ENCODE data around the gene NOBOX.
"Not testable (repeated sequence)": the region's sequence is repeated elsewhere in the genome, so short reads cannot be mapped to it uniquely, and the experiment has no call there.

The NOBOX gene

DNA sequence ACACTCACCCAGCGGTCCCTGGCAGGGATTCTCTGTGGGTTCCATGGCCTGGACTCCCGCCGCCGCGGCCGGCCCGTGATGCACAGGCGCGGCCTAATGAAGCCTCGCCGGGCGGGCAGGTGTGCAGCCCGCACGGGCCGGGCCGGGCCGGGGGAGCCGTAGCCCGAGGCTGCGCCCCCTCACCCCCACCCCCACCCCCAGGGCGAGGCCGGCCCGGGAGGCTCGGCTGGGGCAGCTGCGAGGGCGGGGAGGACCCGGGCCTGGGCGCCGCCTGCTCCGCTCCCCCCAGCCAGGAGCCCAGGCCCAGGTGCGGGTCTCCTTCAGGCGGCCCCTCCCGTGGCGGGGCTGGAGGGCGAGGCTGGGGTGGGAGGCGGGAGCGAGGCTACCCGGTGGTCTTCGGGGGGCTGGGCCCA lies at the start of gene NOBOX:
NOBOX (minus strand) TSS at position 45 of the 413 bp plus-strand sequence.
- no peak for DNase-seq

DNA sequence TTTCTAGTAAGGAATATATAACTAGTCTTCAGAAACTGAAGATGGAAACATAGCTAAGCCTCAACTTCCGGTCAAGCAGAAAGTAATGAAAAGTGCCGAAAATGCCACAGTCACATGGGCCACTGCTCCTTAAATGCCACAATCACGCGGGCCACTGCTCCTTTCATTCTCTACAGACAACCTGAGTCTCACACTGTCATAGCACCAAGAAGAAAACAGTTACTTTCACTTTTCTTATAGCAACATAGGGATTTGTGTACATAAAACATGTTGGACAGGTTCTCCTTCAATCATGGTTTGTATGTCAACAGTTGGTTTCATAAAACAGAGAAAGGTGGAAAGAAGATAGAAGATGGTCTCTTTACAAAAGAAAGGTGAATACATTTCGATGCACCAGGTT lies 48.6 kb upstream of the NOBOX start:
- DNase-seq, result no peak

- no peak for DNase-seq
Measured at GRCh38 chr7:144445590-144445989, 42.1 kb upstream of the NOBOX start.

DNA sequence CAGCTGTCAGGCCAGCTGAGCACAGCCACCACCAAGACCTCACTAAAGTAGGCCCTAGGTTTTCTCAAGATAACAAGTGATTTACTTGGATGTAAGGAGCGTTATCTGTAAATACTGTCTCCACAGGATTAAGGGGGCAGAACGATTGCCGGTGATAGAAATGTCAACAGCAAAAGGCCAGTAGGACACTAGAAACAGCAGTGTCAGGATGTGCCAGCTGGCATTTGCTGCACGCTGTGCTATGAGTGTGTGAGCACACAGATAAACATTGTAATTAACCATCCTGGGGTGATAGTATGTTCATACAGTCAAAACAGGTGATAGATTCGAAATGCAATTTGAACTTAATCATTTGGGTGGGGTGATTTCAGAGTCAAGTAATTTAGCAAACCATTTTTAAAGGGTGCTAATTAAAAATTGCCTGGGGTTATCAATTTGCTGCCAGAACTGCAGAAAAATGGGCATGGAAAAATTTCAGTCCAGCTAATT lies 36.3 kb upstream of the NOBOX start:
- peak; percentile 61 for DNase-seq

GRCh38 chr7:144438759-144439158 lies 35.3 kb upstream of the NOBOX start:
- no peak for DNase-seq

DNA sequence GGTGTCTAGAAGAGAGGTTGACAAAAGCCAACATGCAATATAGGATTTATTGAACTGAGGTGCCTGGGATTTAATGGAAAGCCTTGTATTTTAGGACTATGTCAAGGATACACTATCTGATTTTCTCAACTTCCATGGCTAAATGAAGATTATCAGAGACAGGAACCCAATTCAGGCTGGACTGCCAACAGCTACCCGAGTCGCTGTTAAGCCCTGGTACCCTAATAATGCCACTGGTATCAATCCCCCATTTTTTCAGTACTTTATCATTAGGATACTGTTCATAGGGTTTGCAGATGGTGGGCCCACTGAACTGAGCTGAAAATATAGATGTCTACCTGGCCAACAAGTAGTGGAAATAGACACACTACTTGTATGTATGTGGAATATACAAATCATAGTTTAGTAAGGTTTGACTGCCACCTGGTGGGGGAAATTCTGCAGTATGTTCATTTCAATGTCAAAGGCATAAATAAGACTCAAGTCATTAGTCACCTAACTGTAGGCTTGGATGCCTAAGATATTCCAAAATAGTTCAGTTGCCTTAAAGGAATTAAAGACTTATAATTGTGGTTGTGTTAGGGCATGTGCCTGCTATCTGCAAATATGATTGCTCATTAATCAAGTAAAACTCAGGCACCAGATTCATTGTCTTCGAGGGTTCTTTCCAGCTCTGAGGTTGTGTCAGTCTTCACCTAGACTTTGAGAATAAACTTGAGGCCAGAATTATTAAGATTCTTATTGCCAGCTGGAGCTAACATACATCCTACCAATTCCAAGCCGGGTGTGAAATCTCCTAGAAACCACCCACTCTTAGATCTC lies 34.1 kb upstream of the NOBOX start:
- DNase-seq, result peak; percentile 50

GRCh38 chr7:144436500-144436899 lies 33.0 kb upstream of the NOBOX start:
- no peak for DNase-seq

- DNase-seq, result no peak
Measured at GRCh38 chr7:144428431-144428830, 24.9 kb upstream of the NOBOX start.

DNA sequence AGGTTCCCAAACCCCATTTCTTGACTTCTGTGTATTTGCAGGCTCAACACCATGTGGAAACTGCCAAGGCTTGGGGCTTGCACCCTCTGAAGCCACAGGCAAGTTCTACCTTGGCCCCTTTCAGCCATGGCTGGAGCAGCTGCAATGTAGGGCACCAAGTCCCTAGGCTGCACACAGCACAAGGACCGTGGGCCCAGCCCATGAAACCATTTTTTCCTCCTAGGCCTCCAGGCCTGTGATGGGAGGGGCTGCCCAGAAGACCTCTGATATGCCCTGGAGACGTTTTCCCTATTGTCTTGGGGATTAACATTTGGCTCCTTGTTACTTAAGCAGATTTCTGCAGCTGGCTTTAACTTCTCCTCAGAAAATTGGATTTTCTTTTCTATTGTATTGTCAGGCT lies 24.0 kb upstream of the NOBOX start:
- DNase-seq, result not testable (repeated sequence)

DNA sequence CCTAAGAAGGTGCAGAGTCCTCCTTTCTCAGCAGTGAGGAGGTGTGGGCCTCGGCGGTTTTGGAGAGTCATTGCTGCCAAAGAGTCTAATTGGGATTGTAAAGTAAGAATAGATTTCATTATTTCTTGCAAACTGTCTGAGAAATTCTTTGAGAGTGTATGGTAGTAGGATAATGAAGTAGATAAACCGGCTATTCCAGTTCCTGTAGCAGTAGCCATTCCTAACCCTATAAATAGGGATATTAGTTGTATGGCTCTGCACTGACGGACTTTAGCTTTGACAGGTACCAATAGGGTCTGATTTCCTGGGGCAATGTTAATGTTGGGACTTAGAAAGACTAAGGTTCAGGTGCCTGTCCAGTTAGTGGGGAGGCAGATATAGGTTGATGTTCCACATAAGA lies 15.4 kb upstream of the NOBOX start:
- DNase-seq, result not testable (repeated sequence)

DNA sequence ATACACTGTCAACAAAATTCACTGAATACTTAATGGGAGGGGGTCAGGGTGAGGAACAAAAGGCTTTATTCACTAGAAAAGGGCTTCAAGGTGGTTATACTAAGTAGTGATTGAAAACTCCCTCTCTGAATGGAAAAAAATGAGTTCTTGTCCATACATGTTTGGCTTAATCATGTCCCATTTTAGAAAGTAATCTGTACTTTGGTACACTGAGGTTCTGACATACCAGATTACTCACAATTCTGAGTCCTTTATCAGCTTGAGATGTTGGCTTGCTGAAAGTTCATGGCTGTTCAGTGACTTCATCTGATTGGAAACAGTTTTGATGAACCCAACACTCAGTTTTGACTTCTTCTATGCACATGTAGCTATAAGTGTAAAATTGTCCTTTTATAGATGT lies 12.8 kb upstream of the NOBOX start:
- DNase-seq, result no peak

DNA sequence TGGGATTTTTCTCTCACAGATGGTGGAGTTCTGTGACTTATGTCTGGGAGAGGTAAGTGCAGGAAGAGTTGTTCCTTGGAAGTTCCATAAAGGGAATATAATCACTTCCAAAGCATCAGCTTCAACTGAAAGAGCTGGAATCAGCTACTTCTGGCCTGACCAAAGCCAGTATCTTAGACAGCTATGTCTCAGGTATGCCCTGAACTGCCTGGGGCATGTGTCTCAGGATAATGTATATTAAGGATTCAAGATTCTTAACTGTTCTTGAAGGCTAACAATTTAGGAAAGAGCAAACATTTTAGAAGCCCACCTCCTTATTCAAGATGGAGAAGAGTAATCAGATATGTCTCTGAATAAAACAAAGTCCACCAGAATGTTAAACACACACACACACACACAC lies 12.4 kb upstream of the NOBOX start:
- no peak for DNase-seq

- DNase-seq, result no peak
Measured at GRCh38 chr7:144414815-144415214, 11.3 kb upstream of the NOBOX start.

DNA sequence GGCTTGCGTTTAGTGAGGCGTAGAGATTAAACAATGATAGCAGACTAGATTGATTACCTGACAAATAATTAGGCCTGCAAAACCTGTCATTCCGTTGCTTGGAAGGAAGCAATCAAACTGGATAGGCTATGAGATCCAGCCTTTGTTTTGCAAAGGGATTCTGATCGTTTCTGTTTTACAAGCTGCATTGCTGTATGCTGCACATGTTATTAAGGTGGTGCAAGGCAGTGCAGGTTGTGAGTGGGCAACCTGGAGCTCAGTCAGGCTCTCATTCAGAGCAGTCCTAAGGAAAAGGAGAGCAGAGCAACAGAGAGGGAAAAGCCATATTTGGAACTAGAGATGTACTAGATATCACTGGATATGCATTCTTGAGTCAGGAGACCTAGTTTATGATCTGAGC lies 6.9 kb upstream of the NOBOX start:
- DNase-seq, result no peak

DNA sequence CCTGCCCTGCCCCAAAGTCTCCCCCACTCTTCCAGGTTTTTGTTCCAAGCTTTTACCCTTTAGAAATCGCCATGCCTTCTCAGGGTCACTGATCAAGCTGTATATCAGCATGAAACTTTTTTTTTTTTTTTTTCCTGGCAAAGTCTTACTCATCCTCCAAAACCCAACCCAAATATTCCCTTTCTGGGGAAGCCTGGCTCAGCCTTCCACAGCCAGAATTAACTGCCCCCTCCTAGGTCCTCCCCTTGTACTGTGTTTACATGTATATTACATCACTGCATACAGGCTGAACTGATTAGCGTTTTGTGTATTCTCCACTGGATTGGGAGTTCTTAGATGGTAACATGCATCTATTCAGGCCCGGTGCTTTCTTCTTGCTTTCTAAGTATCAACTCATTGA lies 4.6 kb upstream of the NOBOX start:
- DNase-seq, result no peak

- peak; percentile 2 for DNase-seq
Measured at GRCh38 chr7:144407266-144407931, 3.9 kb upstream of the NOBOX start.

- DNase-seq, result no peak
Measured at GRCh38 chr7:144404946-144405345, 1.5 kb upstream of the NOBOX start.

DNA sequence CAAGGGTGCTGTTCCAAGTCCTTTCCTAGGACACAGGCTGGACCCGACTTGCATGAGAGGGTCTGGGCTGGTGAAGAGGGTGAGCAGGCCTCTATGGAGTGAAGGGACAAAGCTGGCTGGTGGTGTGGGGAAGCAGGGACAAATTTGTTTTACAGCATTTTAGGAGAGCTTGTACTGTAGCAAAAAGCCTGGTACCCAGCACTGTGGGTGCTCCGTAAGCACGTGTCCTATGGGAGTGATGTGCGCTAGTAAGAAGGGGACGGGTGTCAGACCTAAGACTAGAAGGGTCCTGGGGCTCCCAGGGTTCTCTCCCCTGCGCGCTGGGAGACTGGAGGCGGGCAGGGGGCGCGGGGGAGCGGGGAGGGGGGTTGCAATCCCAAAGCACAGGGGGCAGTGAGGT lies 391 bp downstream of the NOBOX start:
- DNase-seq, result no peak

GRCh38 chr7:144401490-144401889 lies 2.0 kb downstream of the NOBOX start:
- no peak for DNase-seq

DNA sequence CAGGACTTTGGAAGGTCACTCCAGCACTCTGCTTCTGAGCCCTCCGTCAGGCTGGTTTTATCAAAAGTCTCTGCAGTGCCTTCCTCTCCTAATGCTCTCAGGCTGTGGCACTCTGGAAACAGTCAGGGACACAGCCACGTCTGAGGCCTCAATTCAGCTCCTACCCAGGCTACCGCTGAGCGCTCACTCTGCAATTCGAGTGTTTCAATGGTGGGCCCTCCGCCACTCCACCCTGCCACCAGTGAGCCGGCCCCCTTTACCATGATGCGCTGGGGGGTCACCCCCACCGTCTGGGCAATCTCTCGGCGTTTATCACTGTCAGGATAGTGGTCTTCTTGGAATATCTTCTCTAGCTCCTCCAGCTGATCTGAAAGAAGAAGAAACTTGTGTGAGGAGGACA lies 3.5 kb downstream of the NOBOX start:
- no peak for DNase-seq

DNA sequence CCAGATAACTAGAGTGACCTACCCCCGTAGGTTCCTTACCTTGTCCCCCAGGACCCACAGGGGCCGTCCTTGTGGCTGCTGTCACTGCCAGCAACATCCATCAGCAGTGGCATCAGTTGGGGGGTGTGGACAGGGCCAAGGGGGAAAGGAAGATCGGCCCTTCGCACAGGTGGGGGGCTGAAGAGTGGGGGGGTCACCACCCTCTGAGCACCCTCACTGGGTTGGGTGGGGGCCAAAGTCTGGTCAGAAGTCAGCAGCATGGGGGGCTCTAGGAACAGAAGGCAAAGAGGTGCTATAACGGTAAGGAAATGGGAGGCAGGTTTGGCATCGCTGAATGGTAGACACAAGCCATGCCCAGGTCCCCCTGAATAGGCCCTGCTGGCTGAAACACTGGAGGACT lies 4.6 kb downstream of the NOBOX start:
- no peak for DNase-seq

DNA sequence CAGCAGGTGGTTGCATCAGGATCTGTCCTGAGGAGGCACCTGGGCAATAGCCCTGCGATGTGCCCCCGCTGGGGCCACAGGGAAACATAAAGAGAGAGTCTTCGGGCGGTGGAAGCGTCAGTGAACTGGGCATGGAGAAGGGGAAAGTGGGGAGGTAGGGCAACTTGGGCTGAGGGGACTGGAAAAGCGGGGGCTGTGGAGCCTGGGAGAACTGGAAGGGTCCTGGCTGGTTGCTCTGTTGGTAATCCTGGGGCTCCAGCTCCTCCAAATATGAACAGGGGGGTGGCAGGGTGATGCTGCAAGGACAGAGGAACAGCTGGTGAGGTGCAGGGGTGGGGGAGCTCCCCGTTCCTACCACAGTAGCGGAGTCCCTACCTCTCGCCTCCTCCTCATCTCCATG lies 5.2 kb downstream of the NOBOX start:
- DNase-seq, result no peak

GRCh38 chr7:144397086-144397485 lies 6.4 kb downstream of the NOBOX start:
- no peak for DNase-seq

- DNase-seq, result peak; percentile 49
Measured at GRCh38 chr7:144391823-144392255, 11.7 kb downstream of the NOBOX start.
